Progenitor cell of endocrine pancreas (in vitro differentiated cells): ENCODE results near the gene LAYN. TPM values are rescaled to one million over a fixed set of nuclear protein-coding genes. Genes with fewer than 3 reads are reported as not detected.

Experiments used
- DNase-seq: peaks from one replicate; pipeline ENCODE4 v3.0.0; 2021; ENCODE audit warnings: low spot score; ENCODE audit not compliant: unreplicated experiment
- H3K27ac Mint-ChIP-seq: 2 replicates; pipeline ENCODE4 v1.8.0; 2021; ENCODE audit warnings: mild to moderate bottlenecking, moderate library complexity, mixed read lengths
- H3K27me3 Mint-ChIP-seq: 2 replicates; pipeline ENCODE4 v1.8.0; 2021; ENCODE audit warnings: mixed read lengths
- H3K36me3 Mint-ChIP-seq: 2 replicates; pipeline ENCODE4 v1.8.0; 2022; ENCODE audit warnings: mixed read lengths; ENCODE audit not compliant: insufficient read depth
- H3K4me1 Mint-ChIP-seq: 2 replicates; pipeline ENCODE4 v1.8.0; 2021; ENCODE audit warnings: low read depth, mixed read lengths
- H3K4me3 Mint-ChIP-seq: 2 replicates; pipeline ENCODE4 v1.8.0; 2021; ENCODE audit warnings: low read depth, mild to moderate bottlenecking, moderate library complexity, mixed read lengths
- H3K9me3 Mint-ChIP-seq: 2 replicates; pipeline ENCODE4 v1.8.0; 2021; ENCODE audit warnings: low read depth, mixed read lengths
- CTCF ChIP-seq: fragments of 200-600 bp; sonication (generic); IDR thresholded peaks from one replicate; pipeline ENCODE4 v1.5.0; 2021; ENCODE audit warnings: antibody characterized with exemption, mild to moderate bottlenecking; ENCODE audit not compliant: unreplicated experiment
- total RNA-seq: library from RNA; stranded (reverse); gene quantifications from 2 replicates; pipeline ENCODE4 v1.2.1, GENCODE V29; 2021

LAYN gene
- total RNA-seq, 1 donor from 2014 or later: 4.5 TPM

- H3K27me3 Mint-ChIP-seq: peaks cover 11% of the 10 kb centered on the region
- DNase-seq: no peak
- H3K36me3 Mint-ChIP-seq: no peaks in the 10 kb centered on the region
- H3K9me3 Mint-ChIP-seq: no peaks in the 10 kb centered on the region
- peaks cover 2% of the 10 kb centered on the region for H3K4me1 Mint-ChIP-seq
- no peak overlapping the region for H3K27ac Mint-ChIP-seq
- TF ChIP-seq CTCF: no peak
- no peak overlapping the region for H3K4me3 Mint-ChIP-seq
These were observed 9.4 kb upstream of the LAYN start for GRCh38 chr11:111531136-111531535.

GRCh38 chr11:111531687-111532364 lies 8.7 kb upstream of the LAYN start:
- H3K36me3 Mint-ChIP-seq: no peaks in the 10 kb centered on the region

GRCh38 chr11:111532365-111532709 lies 8.2 kb upstream of the LAYN start:
- TF ChIP-seq CTCF: no peak
- Mint-ChIP-seq H3K4me3 (no peak overlapping the region), H3K27me3 (peaks cover 16% of the 10 kb centered on the region), H3K27ac (no peak overlapping the region), H3K36me3 (no peaks in the 10 kb centered on the region), H3K9me3 (no peaks in the 10 kb centered on the region), H3K4me1 (peaks cover 2% of the 10 kb centered on the region)
- DNase-seq: no peak

More at GRCh38 chr11:111531687-111532364, 8.7 kb upstream of the LAYN start:
- no peak for TF ChIP-seq CTCF
- Mint-ChIP-seq H3K9me3 (no peaks in the 10 kb centered on the region), H3K4me1 (peaks cover 2% of the 10 kb centered on the region), H3K27me3 (peaks cover 16% of the 10 kb centered on the region), H3K4me3 (no peak overlapping the region), H3K27ac (no peak overlapping the region)
- DNase-seq: no peak

- Mint-ChIP-seq H3K9me3 (no peaks in the 10 kb centered on the region), H3K4me1 (peaks cover 4% of the 10 kb centered on the region), H3K36me3 (no peaks in the 10 kb centered on the region), H3K27ac (no peak overlapping the region), H3K27me3 (peaks cover 42% of the 10 kb centered on the region), H3K4me3 (no peak overlapping the region)
- TF ChIP-seq CTCF: no peak
- DNase-seq: no peak
These were observed 5.2 kb upstream of the LAYN start for GRCh38 chr11:111535281-111535680.

GRCh38 chr11:111537336-111537860 lies 3.1 kb upstream of the LAYN start:
- Mint-ChIP-seq H3K27me3 (peaks cover 55% of the 10 kb centered on the region), H3K36me3 (no peaks in the 10 kb centered on the region), H3K27ac (no peak overlapping the region), H3K4me1 (peaks cover 8% of the 10 kb centered on the region), H3K4me3 (no peak overlapping the region), H3K9me3 (no peaks in the 10 kb centered on the region)
- no peak for TF ChIP-seq CTCF
- DNase-seq: no peak
